ENCODE data around the gene IL9.

GRCh38 chr5:135944967-135945560, 49.4 kb upstream of the IL9 start:
- TF ChIP-seq CTCF (IDR thresholded peaks at IDR 0.05) (peak; percentile 35 to 80 (median 72)), POLR2A (IDR thresholded peaks at IDR 0.05) (no peak)
